BJ (cell line): ENCODE measurements around the gene FLG2. TPM values are rescaled to one million over a fixed set of nuclear protein-coding genes. Genes with fewer than 3 reads are reported as not detected.
A peak's percentile ranks its signal among the peaks of the same experiment; 100 is the strongest.

ENCODE experiments used
- CTCF ChIA-PET: fragments of 350-600 bp; formaldehyde crosslinking; extraction: SDS; loops from one replicate; lab custom pipeline; 2021; ENCODE audit warnings: antibody characterized with exemption, inconsistent platforms; lab: Yijun Ruan, JAX
- POLR2A ChIA-PET: fragments of 300-600 bp; sonication (Branson Sonifier 250); formaldehyde crosslinking; extraction: SDS; loops from one replicate; lab custom pipeline; 2021; ENCODE audit warnings: antibody characterized with exemption; lab: Charles Lee
- DNase-seq: peaks from one replicate; pipeline ENCODE4 v3.0.0-alpha.2; 2011; ENCODE audit warnings: low read depth
- H3K27me3 ChIP-seq: 2 replicates; pipeline ENCODE4 v1.6.0; 2011; ENCODE audit warnings: low read length; ENCODE audit not compliant: control insufficient read depth, insufficient read depth
- H3K36me3 ChIP-seq: 2 replicates; pipeline ENCODE4 v1.5.1; 2011; ENCODE audit warnings: low read length; ENCODE audit not compliant: control insufficient read depth, insufficient read depth
- H3K4me3 ChIP-seq: 2 replicates; pipeline ENCODE4 v1.5.1; 2011; ENCODE audit warnings: low read depth, mild to moderate bottlenecking, control low read depth, low read length
- CTCF ChIP-seq: IDR thresholded peaks from 2 replicates; pipeline ENCODE4 v1.5.1; 2011; ENCODE audit warnings: low read depth, mild to moderate bottlenecking, control low read depth, inconsistent platforms, low read length, moderate library complexity; ENCODE audit not compliant: insufficient read depth
- polyA plus RNA-seq: library from polyadenylated mRNA; depleted of rRNA; stranded (reverse); fragments of >200 nt; gene quantifications from 2 replicates; pipeline ENCODE4 v1.2.3, GENCODE V29; 2011

The FLG2 gene
- polyA plus RNA-seq, 1 experiment, result not detected

- DNase-seq, result peak; percentile 17
- CTCF ChIA-PET, result interaction anchor here (0.6 to 2.6 kb wide), 19 partner anchors 9 to 295 kb away, joined by 3 to 20 read pairs (median 4); partner anchors contain the start of gene FLG2
- Histone ChIP-seq H3K27me3 (no peaks in the 10 kb centered on the region), H3K36me3 (no peaks in the 10 kb centered on the region), H3K4me3 (no peak overlapping the region)
- POLR2A ChIA-PET, result no interaction called here
- TF ChIP-seq CTCF, result peak; percentile 86
Measured at GRCh38 chr1:152347116-152347728, 12.6 kb downstream of the FLG2 start.

DNA sequence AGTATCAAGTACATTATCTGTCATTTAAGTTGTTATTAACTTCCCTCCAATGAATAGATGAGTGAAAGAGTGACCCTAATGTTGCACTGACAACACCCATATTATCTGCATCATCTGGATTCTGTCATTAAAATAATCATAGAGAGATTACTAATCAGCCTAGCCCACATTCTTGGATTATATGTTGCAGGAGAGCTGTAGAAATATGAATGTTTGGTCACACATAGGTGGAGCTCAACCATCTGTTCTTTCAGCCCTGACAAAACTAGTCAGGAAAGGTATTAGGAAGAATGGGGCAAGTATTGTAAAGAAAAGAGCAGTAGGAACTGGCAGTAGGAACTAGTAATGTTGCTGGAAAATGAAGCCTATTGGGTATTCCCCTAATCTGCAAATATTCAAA lies 15.4 kb downstream of the FLG2 start:
- POLR2A ChIA-PET, result no interaction called here
- DNase-seq, result no peak
- H3K4me3 ChIP-seq, result no peak overlapping the region
- H3K27me3 ChIP-seq, result no peaks in the 10 kb centered on the region
- no peaks in the 10 kb centered on the region for H3K36me3 ChIP-seq
- no peak for TF ChIP-seq CTCF
- CTCF ChIA-PET, result interaction anchor here (1.3 kb wide), 1 partner anchor 96 kb away, joined by 5 read pairs; no protein-coding TSS in a partner anchor

DNA sequence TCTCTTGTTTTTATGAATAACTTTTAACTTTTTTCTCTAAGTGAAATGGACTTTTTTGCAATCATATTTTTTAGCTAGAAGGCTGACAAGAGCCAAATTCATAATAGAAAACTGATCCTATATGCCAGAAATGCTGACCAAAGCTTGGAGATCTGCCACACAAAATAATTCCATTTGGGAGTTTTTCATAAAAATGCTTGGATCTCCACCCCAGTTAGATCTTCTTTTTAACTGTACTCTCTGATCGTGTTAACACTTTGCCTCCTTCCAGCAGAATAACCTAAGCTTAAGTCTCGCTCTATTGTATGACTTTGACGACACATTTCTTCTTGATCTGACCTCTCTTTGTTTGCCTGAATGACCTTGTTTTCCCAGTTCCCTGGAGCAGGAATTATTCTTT lies 16.8 kb downstream of the FLG2 start:
- ChIA-PET CTCF (interaction anchor here (1.3 to 2.4 kb wide), 4 partner anchors 97 to 154 kb away, joined by 3 to 9 read pairs (median 6); no protein-coding TSS in a partner anchor), POLR2A (no interaction called here)
- DNase-seq, result no peak
- no peak overlapping the region for H3K4me3 ChIP-seq
- H3K27me3 ChIP-seq, result no peaks in the 10 kb centered on the region
- no peak for TF ChIP-seq CTCF
- no peaks in the 10 kb centered on the region for H3K36me3 ChIP-seq

DNA sequence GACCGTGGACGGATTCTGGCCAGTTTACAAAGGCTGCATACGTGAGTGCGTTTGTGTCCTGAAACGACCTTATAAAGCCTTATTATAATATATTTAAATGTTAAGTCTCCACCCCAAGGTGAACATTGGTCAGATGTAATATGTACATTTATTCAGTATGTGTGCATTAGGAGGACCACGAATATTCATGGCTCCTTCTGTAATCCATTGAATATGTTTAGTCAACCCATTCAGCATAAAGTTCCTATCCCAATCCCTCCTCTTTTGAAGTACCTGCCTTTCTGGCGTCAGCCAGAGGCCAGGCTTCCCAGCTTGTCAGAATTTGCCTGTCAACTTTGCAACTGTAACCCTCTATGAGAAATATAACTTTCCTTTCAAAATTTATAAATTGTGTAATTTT lies 24.4 kb downstream of the FLG2 start:
- Histone ChIP-seq H3K4me3 (no peak overlapping the region), H3K27me3 (no peaks in the 10 kb centered on the region), H3K36me3 (no peaks in the 10 kb centered on the region)
- DNase-seq, result no peak
- CTCF ChIA-PET, result no interaction called here
- no peak for TF ChIP-seq CTCF
- POLR2A ChIA-PET, result no interaction called here

GRCh38 chr1:152328801-152329391 lies 30.9 kb downstream of the FLG2 start:
- TF ChIP-seq CTCF, result no peak
- ChIA-PET POLR2A (no interaction called here), CTCF (interaction anchor here (0.6 to 0.7 kb wide), 2 partner anchors 13 to 18 kb away, joined by 3 to 4 read pairs; no protein-coding TSS in a partner anchor)
- peak; percentile 18 for DNase-seq
- no peaks in the 10 kb centered on the region for H3K27me3 ChIP-seq
- H3K36me3 ChIP-seq, result no peaks in the 10 kb centered on the region
- H3K4me3 ChIP-seq, result no peak overlapping the region
